SJSA1 (cell line): ENCODE measurements around the gene MAST2. TPM values are rescaled to one million over a fixed set of nuclear protein-coding genes. Genes with fewer than 3 reads are reported as not detected.
A peak's percentile ranks its signal among the peaks of the same experiment; 100 is the strongest.
"Not testable (repeated sequence)": the region's sequence is repeated elsewhere in the genome, so short reads cannot be mapped to it uniquely, and the experiment has no call there.

ENCODE experiments used
- DNase-seq, 2 experiments: peaks; one replicate each; pipeline ENCODE4 v3.0.0-alpha.2; 2015 to 2020; ENCODE audit warnings: low spot score in 2 of 2, low read depth in 1 of 2
- H3K27ac ChIP-seq: fragments of 250-450 bp; sonication (Bioruptor Pico); 2 replicates; pipeline ENCODE4 v1.5.1; 2020; ENCODE audit warnings: mild to moderate bottlenecking, moderate library complexity
- H3K27me3 ChIP-seq: fragments of 250-450 bp; sonication (Bioruptor Pico); replicated peaks from 2 replicates; pipeline ENCODE4 v1.5.1; 2020; ENCODE audit warnings: mild to moderate bottlenecking, moderate library complexity
- H3K36me3 ChIP-seq: fragments of 250-450 bp; sonication (Bioruptor Pico); 2 replicates; pipeline ENCODE4 v1.5.1; 2020; ENCODE audit warnings: mild to moderate bottlenecking
- H3K4me1 ChIP-seq: fragments of 250-450 bp; sonication (Bioruptor Pico); replicated peaks from 2 replicates; pipeline ENCODE4 v1.6.1; 2021; ENCODE audit warnings: mild to moderate bottlenecking
- H3K4me3 ChIP-seq: fragments of 250-450 bp; sonication (Bioruptor Pico); 2 replicates; pipeline ENCODE4 v1.5.1; 2020; ENCODE audit warnings: mild to moderate bottlenecking
- H3K9me3 ChIP-seq: fragments of 250-450 bp; sonication (Bioruptor Pico); replicated peaks from 2 replicates; pipeline ENCODE4 v1.5.1; 2020; ENCODE audit warnings: mild to moderate bottlenecking
- total RNA-seq: library from RNA; depleted of rRNA; stranded (reverse); fragments of >200 nt; shearing (Covaris generic); gene quantifications from 2 replicates; pipeline ENCODE4 v1.2.3, GENCODE V29; 2014

The MAST2 gene
- total RNA-seq, 1 experiment from 2014 or later = 16.8 TPM

DNA sequence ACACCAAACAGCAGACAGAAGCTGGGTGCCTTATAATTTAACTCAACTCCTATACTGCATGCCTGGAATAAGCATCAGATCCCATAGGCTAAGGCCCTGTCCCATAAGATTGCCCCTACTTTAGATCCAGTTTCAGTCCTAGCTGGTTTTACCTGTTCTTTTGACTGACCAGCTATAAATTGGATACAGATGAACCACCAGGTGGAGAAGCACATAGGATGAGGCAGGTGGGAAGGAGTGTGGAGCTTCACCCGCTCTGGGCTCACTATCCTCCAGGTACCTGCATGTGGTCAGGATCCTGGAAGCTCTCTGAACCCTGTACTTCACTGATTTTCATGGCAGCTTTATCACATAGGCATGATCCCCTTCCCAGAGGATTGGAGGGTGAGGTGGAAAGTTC is 51.3 kb downstream of the MAST2 start:
- no peaks in the 10 kb centered on the region for H3K36me3 ChIP-seq
- DNase-seq = no peak
- no peaks in the 10 kb centered on the region for H3K9me3 ChIP-seq
- H3K27ac ChIP-seq = no peak overlapping the region
- H3K4me3 ChIP-seq = no peak overlapping the region
- H3K4me1 ChIP-seq = peaks cover 11% of the 10 kb centered on the region
- no peaks in the 10 kb centered on the region for H3K27me3 ChIP-seq

DNA sequence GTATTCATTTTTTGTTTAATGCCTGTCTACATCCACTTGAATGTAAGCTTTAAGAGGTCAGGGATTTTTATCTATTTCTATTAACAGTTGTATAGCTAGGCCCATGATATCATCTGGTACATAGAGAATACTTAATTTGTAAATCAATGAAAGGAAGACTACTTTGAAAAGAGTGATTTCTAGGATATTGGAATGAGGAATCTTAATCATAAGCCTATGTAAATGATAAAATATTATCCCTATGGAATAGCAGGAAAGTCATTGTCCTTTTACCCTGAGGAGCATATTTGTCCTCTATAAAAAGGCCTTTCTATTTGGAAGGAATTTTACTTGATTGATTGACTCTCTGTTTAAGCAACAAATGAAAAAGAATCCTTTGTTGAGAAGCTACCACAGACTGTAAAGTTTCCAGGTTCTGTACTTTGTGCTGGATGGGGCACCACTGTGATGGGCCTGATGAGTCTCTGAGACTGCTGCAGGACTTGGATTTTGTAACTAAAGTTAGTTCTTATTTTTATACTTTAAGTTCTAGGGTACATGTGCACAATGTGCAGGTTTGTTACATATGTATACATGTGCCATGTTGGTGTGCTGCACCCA is 53.8 kb downstream of the MAST2 start:
- DNase-seq = no peak
- Histone ChIP-seq H3K36me3 (no peaks in the 10 kb centered on the region), H3K4me3 (no peak overlapping the region), H3K27me3 (no peaks in the 10 kb centered on the region), H3K4me1 (peaks cover under 1% of the 10 kb centered on the region; the same call in 1 of the 2 replicates), H3K27ac (no peak overlapping the region), H3K9me3 (no peaks in the 10 kb centered on the region)

DNA sequence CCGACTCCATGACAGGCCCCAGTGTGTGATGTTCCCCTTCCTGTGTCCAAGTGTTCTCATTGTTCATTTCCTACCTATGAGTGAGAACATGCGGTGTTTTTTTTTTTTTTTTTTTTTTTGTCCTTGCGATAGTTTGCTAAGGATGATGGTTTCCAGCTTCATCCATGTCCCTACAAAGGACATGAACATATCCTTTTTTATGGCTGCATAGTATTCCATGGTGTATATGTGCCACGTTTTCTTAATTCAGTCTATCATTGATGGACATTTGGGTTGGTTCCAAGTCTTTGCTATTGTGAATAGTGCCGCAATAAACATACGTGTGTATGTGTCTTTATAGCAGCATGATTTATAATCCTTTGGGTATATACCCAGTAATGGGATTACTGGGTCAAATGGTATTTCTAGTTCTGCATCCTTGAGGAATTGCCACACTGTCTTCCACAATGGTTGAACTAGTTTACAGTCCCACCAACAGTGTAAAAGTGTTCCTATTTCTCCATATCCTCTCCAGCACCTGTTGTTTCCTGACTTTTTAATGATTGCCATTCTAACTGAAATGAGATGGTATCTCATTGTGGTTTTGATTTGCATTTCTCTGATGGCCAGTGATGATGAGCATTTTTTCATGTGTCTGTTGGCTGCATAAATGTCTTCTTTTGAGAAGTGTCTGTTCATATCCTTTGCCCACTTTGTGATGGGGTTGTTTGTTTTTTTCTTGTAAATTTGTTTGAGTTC is 54.5 kb downstream of the MAST2 start:
- H3K27me3 ChIP-seq, H3K4me1 ChIP-seq, H3K27ac ChIP-seq, H3K4me3 ChIP-seq, H3K9me3 ChIP-seq, DNase-seq, H3K36me3 ChIP-seq: not testable (repeated sequence)

DNA sequence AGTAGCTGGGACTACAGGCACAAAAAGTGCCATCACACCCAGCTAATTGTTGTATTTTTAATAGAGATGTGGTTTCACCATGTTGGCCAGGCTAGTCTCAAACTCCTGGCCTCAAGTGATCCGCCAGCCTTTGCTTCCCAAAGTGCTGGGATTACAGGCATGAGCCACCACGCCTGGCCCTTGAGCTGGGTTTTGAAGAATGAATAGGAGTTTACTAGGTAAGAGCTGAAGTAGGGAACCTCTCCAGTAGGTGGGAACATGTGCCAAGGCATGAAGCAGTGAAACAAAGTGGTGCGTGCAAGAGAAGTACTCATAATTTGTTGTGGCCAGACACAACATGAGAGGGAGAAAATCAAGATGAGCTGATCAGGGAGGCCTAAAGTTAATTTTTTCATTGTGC is 55.8 kb downstream of the MAST2 start:
- Histone ChIP-seq H3K27ac (no peak overlapping the region), H3K4me1 (peaks cover 10% of the 10 kb centered on the region), H3K27me3 (no peaks in the 10 kb centered on the region), H3K4me3 (no peak overlapping the region), H3K9me3 (no peaks in the 10 kb centered on the region), H3K36me3 (no peaks in the 10 kb centered on the region)
- DNase-seq = no peak

DNA sequence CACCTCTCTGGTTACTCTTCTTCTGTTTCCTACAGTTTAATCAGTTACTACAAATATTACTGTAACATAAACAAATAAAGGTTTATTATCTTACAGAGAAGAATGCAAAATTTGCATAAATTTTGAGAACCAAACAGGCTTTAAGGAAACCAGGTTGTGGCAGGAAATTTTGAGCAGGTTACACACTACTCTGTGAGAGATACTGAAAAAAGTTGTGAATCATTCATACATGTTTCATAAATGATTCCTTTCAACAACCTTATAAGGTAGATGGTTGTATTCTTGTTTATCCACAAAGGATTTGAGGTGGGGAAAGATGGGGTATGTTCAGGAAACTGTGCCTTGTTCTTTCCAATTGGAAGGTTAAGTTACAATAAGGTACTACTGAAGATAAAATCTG is 58.6 kb downstream of the MAST2 start:
- no peak for DNase-seq
- Histone ChIP-seq H3K9me3 (no peaks in the 10 kb centered on the region), H3K4me1 (peaks cover 17% of the 10 kb centered on the region), H3K27me3 (no peaks in the 10 kb centered on the region), H3K27ac (no peak overlapping the region), H3K36me3 (no peaks in the 10 kb centered on the region), H3K4me3 (no peak overlapping the region)

DNA sequence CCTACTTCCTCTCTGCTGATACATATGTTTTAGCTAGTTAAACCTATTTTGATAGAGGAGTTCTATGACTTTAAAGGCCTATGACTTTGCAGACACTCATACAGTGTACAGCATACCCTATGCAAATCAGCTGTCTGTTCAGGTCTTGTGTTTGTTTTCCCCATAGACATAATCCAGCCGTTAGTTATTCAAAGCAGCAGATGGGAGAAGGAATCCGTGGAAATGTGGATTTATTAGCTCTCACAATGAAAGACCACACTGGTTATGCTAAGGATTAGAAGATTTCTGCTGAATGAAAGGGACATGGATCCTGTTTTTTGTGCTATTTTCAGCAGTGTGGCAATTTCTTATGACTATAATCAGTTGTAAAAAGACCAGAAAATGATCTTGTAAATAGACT is 59.8 kb downstream of the MAST2 start:
- Histone ChIP-seq H3K4me3 (no peak overlapping the region), H3K36me3 (no peaks in the 10 kb centered on the region), H3K27ac (no peak overlapping the region), H3K4me1 (peaks cover 17% of the 10 kb centered on the region), H3K9me3 (no peaks in the 10 kb centered on the region), H3K27me3 (no peaks in the 10 kb centered on the region)
- DNase-seq = no peak

DNA sequence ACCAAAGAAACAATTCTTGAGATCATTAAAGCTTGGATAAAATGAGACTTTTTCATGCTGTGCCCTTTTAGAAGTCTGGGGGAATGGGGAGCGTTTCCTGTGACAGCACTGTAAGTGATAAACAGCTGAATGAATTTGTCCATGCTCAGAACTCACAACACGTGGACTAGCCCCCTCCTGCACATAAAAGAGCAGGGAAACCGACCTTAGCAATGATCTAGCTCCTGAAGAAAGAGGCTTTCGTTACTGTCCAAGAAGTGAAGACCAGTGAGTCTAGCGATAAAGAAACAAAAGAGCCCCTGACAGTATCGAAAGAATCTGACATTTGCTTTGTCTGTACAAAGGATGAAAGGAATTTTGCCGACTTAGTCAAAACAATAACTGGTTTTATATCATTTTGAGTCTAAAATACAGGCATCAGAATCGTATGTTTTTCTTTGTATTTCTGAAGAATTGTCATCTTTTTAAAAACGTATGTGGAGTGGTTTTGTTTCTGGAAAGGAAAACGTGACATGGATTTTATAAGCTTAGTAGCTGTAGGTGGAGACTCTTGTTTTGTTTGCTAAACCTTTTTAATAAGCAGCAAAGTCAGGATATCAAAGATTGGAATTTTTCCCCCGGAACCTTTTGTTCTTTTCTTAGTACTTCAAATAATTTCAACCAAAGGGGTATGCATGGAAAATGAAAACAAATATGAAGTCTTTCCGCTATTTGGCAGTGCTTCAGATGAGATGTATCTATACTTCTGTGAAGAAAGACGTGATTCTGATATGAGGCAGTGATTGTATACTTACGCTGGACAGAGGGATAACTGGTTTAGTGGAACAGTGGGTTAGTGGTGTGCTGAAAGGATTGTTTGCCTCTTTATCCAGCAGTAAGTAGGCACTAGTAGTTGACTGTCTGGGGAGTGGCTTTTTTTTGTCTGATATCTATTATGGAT is 61.0 kb downstream of the MAST2 start:
- DNase-seq = peak in 1 of 2 experiments; percentile 40
- Histone ChIP-seq H3K4me3 (peak overlapping the region; percentile 21), H3K27ac (0 out of 2 replicates have a peak overlapping the region, but pooled peaks have one; percentile 3), H3K36me3 (no peaks in the 10 kb centered on the region), H3K27me3 (no peaks in the 10 kb centered on the region), H3K4me1 (peaks cover 24% of the 10 kb centered on the region), H3K9me3 (no peaks in the 10 kb centered on the region)

DNA sequence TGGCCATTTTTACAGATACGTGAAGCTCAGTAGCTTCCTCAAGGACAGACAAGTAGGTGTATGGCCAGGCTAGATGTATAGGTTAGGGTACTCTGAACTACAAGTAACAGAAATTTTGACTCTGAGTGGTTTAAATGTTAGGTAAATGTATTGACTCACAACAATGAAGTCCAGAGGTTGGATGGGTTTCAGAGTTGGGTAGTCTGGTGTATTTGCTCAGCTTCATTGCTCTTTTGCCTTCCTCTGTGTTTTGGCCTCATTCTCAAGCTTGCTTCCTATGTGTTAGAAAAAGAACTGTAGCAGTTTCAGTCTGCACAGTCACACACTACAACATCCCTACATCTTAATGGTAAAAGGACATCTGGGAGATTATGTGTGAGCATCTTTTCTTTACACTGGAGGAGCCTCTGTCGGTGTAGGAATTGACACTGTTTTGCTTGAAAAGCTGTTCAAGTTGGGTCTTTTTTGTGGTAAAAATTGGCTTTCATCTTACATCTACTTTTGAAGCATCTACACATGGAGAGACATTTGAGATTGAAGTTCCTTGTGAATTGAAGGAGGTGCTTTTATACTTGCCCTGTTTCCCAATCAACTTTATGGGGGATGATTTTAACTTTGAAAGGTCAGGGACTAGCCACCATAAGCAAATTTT is 64.4 kb downstream of the MAST2 start:
- no peaks in the 10 kb centered on the region for H3K9me3 ChIP-seq
- H3K4me1 ChIP-seq = peaks cover 40% of the 10 kb centered on the region
- no peak overlapping the region for H3K4me3 ChIP-seq
- H3K36me3 ChIP-seq = no peaks in the 10 kb centered on the region
- DNase-seq = no peak
- H3K27me3 ChIP-seq = no peaks in the 10 kb centered on the region
- H3K27ac ChIP-seq = no peak overlapping the region

DNA sequence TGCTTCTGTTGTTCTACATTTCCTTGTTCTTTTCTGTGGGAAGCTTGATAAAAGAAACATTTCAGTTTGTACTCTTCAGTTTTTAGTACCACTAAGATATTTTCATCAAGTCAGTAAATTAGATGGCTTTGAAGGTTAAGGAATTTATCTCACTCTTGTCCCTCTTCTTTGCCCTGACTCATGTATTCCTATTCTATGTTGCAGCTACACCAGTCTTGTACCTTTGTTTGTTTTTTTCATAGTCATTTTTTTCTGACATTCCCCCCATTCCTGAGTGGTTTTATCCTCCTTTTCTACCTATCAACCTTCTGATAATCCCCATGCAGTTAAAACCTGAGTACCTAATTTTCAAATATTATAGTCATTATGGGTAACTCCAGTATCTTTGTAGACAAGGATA is 65.4 kb downstream of the MAST2 start:
- DNase-seq = no peak
- no peak overlapping the region for H3K4me3 ChIP-seq
- peaks cover 32% of the 10 kb centered on the region for H3K4me1 ChIP-seq
- no peaks in the 10 kb centered on the region for H3K36me3 ChIP-seq
- H3K27me3 ChIP-seq = no peaks in the 10 kb centered on the region
- no peak overlapping the region for H3K27ac ChIP-seq
- H3K9me3 ChIP-seq = no peaks in the 10 kb centered on the region

DNA sequence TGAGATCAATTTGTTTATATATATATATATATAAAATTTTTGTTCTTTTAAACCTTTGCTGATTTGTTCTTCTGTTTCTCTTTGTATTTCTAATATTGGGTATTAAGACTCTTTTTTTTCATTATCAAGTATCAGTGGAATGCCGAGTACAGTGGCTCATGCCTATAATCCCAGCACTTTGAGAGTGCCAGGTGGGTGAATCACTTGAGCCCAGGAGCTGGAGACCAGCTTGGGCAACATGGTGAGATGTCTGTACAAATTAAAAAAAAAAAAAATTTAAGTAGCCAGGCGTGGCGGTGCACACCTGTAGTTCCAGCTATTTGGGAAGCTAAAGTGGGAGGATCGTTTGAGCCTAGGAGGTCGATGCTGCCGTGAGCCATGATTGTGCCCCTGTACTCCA is 67.1 kb downstream of the MAST2 start:
- H3K27me3 ChIP-seq = no peaks in the 10 kb centered on the region
- no peaks in the 10 kb centered on the region for H3K36me3 ChIP-seq
- H3K4me1 ChIP-seq = peaks cover 23% of the 10 kb centered on the region
- no peak overlapping the region for H3K27ac ChIP-seq
- no peaks in the 10 kb centered on the region for H3K9me3 ChIP-seq
- no peak overlapping the region for H3K4me3 ChIP-seq
- DNase-seq = no peak

DNA sequence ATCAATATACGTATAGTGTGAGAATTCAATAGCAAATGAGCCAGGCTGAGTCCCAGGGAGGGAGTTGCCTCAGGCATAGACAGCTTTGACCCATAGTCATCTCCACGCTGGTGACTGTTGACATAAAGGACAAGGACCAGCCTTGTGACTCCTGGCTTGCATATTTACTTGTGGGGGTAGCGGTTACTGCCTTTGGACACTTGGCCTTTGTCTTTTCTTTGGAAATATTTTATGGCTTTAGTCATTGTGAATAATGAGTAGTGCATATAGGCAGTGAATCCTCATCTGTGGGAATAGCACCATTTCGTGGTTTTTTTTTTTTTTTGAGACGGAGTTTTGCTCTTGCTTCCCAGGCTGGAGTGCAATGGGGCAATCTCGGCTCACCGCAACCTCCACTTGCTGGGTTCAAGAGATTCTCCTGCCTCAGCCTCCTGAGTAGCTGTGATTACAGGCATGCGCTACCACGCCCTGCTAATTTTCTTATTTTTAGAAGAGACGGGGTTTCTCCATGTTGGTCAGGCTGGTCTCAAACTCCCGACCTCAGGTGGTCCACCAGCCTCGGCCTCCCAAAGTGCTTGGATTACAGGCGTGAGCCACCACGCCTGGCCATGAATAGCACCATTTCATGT is 68.9 kb downstream of the MAST2 start:
- not testable (repeated sequence) for H3K4me3 ChIP-seq, H3K9me3 ChIP-seq, H3K36me3 ChIP-seq, H3K27me3 ChIP-seq
- Histone ChIP-seq H3K4me1 (peaks cover 23% of the 10 kb centered on the region), H3K27ac (peak overlapping the region; percentile 85)
- DNase-seq = peak; percentile 91 to 94

DNA sequence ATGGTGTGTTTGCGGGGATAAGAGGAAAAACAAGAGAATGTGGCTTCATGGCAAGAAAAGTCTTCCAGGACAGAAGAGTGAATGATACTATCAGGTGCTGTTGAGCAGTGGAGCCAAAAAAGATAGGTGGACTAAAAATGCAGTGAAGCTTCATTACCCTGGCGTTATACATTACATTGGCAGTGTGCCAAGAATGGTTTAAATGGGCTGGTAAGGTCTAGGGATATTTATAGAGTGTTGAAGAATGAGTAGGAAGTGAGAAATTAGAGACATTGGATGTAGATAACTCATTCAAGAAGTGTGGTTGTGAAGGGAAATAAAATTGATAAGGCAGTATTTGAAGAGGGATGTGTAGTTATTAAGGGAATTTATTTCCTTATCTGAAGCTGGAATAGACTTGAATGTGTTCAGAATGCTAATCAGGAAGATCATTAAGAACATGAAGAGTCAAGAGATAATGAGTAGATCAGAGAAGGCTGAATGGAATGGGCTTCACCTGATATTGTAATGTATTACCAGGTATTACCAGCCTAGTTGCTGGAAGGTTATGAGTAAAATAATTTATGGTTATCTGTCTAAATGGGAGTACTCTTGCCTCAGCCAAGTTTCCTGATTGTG is 72.7 kb downstream of the MAST2 start:
- H3K27ac ChIP-seq = no peak overlapping the region
- DNase-seq = no peak
- H3K9me3 ChIP-seq = no peaks in the 10 kb centered on the region
- no peaks in the 10 kb centered on the region for H3K36me3 ChIP-seq
- H3K4me3 ChIP-seq = no peak overlapping the region
- H3K4me1 ChIP-seq = peaks cover 26% of the 10 kb centered on the region
- no peaks in the 10 kb centered on the region for H3K27me3 ChIP-seq

DNA sequence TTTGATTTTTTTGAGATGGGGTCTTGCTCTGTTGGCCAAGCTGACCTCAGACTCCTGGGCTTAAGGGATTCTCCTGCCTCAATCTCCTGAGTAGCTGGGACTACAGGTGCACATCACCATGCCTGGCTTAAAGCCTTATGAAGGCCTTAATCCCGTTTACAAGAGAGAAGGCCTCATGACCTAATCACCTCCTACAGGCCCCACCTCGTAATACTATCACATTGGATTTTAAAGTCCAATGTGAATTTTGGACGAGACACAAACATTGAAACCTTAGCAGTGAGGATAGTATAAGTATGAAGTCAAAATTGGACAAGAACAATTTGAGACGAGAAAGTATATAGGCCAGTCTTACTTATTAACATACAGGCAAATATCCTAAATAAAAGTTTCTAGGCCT is 73.9 kb downstream of the MAST2 start:
- Histone ChIP-seq H3K27ac (no peak overlapping the region), H3K4me3 (no peak overlapping the region), H3K27me3 (no peaks in the 10 kb centered on the region)

More for the DNA sequence above, 73.9 kb downstream of the MAST2 start:
- peaks cover under 1% of the 10 kb centered on the region; the same call in 1 of the 2 replicates for H3K36me3 ChIP-seq
- H3K9me3 ChIP-seq = no peaks in the 10 kb centered on the region
- no peak for DNase-seq
- H3K4me1 ChIP-seq = peaks cover 21% of the 10 kb centered on the region
